CD14-positive monocyte (primary cell): ENCODE measurements around the gene BTBD1. TPM values are rescaled to one million over a fixed set of nuclear protein-coding genes. Genes with fewer than 3 reads are reported as not detected.

Source experiments
- DNase-seq, 3 donors: peaks; one replicate each; pipeline ENCODE4 v3.0.0-alpha.2; 2011 to 2022
- H2AFZ ChIP-seq: 2 replicates; pipeline ENCODE4 v1.6.0; 2012; ENCODE audit warnings: mild to moderate bottlenecking, low read depth, low read length, inconsistent platforms; ENCODE audit not compliant: insufficient read depth, poor library complexity, severe bottlenecking
- H3K27ac ChIP-seq, 2 donors: 1 replicate in 1 of 2; 2 replicates in 1 of 2; pipeline ENCODE4 v1.5.1; 2012 to 2013; ENCODE audit warnings: low read length in 2 of 2, control low read depth in 1 of 2, inconsistent platforms in 1 of 2, low read depth in 1 of 2, mild to moderate bottlenecking in 1 of 2
- H3K27me3 ChIP-seq, 2 donors: one replicate each; pipeline versions ENCODE4 v1.6.0 to v1.6.1; 2011 to 2013; ENCODE audit warnings: low read length in 2 of 2; ENCODE audit not compliant: control insufficient read depth in 2 of 2, insufficient read depth in 2 of 2
- H3K36me3 ChIP-seq, 2 donors: replicated peaks in 1 of 2; 1 replicate in 1 of 2; 2 replicates in 1 of 2; pipeline versions ENCODE4 v1.5.1 to v1.6.1; 2012 to 2013; ENCODE audit warnings: low read length in 2 of 2, control low read depth in 1 of 2, inconsistent platforms in 1 of 2, mild to moderate bottlenecking in 1 of 2; ENCODE audit not compliant: insufficient read depth in 2 of 2, control insufficient read depth in 1 of 2
- H3K4me1 ChIP-seq, 2 donors: 1 replicate in 1 of 2; 2 replicates in 1 of 2; pipeline versions ENCODE4 v1.5.1 to v1.6.1; 2012 to 2013; ENCODE audit warnings: low read length in 2 of 2, control low read depth in 1 of 2, inconsistent platforms in 1 of 2, mild to moderate bottlenecking in 1 of 2, moderate library complexity in 1 of 2; ENCODE audit not compliant: insufficient read depth in 2 of 2, control insufficient read depth in 1 of 2
- H3K4me2 ChIP-seq: replicated peaks from 2 replicates; pipeline ENCODE3; 2012; ENCODE audit warnings: low read length, moderate library complexity, mild to moderate bottlenecking; ENCODE audit not compliant: poor library complexity, severe bottlenecking; ENCODE audit errors: extremely low read depth
- H3K4me3 ChIP-seq, 3 experiments: fragments of 200-600 bp in 1 of 3; sonication (generic) in 1 of 3; replicated peaks in 1 of 3; 1 replicate in 2 of 3; 2 replicates in 1 of 3; pipeline ENCODE4 v1.5.1; 2011 to 2013; ENCODE audit warnings: low read length in 3 of 3, mild to moderate bottlenecking in 3 of 3, control low read depth in 2 of 3, low read depth in 2 of 3, inconsistent platforms in 1 of 3, moderate library complexity in 1 of 3
- H3K79me2 ChIP-seq: 2 replicates; pipeline ENCODE4 v1.6.0; 2012; ENCODE audit warnings: mild to moderate bottlenecking, control low read depth, inconsistent platforms, low read length, moderate library complexity; ENCODE audit not compliant: insufficient read depth
- H3K9ac ChIP-seq: 2 replicates; pipeline ENCODE4 v1.6.0; 2017; ENCODE audit warnings: low read length, mild to moderate bottlenecking; ENCODE audit not compliant: insufficient read depth, poor library complexity, severe bottlenecking
- H3K9me3 ChIP-seq, 2 donors: replicated peaks in 1 of 2; 1 replicate in 1 of 2; 2 replicates in 1 of 2; pipeline versions ENCODE4 v1.5.1 to v1.6.1; 2012 to 2013; ENCODE audit warnings: low read length in 2 of 2, control low read depth in 1 of 2; ENCODE audit not compliant: control insufficient read depth in 1 of 2, insufficient read depth in 1 of 2
- H4K20me1 ChIP-seq: 2 replicates; pipeline ENCODE4 v1.6.0; 2012; ENCODE audit warnings: mild to moderate bottlenecking, low read length, control low read depth, moderate library complexity; ENCODE audit not compliant: insufficient read depth
- H3K27ac Mint-ChIP-seq, 7 donors: one replicate each; pipeline ENCODE4 v1.8.0; 2020; ENCODE audit warnings: mild to moderate bottlenecking in 7 of 7, mixed read lengths in 7 of 7, moderate library complexity in 6 of 7, inconsistent platforms in 2 of 7
- H3K27me3 Mint-ChIP-seq, 3 donors: one replicate each; pipeline ENCODE4 v1.8.0; 2021 to 2022; ENCODE audit warnings: low read depth in 3 of 3, mild to moderate bottlenecking in 3 of 3, mixed read lengths in 3 of 3, moderate library complexity in 3 of 3, inconsistent platforms in 1 of 3
- H3K36me3 Mint-ChIP-seq, 2 donors: one replicate each; pipeline ENCODE4 v1.8.0; 2020; ENCODE audit warnings: mixed read lengths in 2 of 2, inconsistent platforms in 1 of 2, mild to moderate bottlenecking in 1 of 2
- H3K4me1 Mint-ChIP-seq: one replicate; pipeline ENCODE4 v1.8.0; 2020; ENCODE audit warnings: mild to moderate bottlenecking, mixed read lengths
- H3K4me3 Mint-ChIP-seq, 2 donors: one replicate each; pipeline ENCODE4 v1.8.0; 2020; ENCODE audit warnings: mild to moderate bottlenecking in 2 of 2, mixed read lengths in 2 of 2, moderate library complexity in 1 of 2
- H3K9me3 Mint-ChIP-seq, 7 donors: one replicate each; pipeline ENCODE4 v1.8.0; 2020 to 2022; ENCODE audit warnings: mixed read lengths in 7 of 7, mild to moderate bottlenecking in 6 of 7, moderate library complexity in 6 of 7, inconsistent platforms in 2 of 7
- WGBS: methylation state at CpG from one replicate; pipeline ENCODE4 v1.1.5; 2013; ENCODE audit warnings: missing lambda C conversion rate; ENCODE audit not compliant: insufficient coverage; 5-methylcytosine and 5-hydroxymethylcytosine counted together
- intact Hi-C, 2 donors: fragments of 100-400 bp; cut with micrococcal nuclease; formaldehyde crosslinking; loops; one replicate each; pipeline versions ENCODE4 v1.15.0 to v1.15.1; 2023
- polyA plus RNA-seq, 3 donors: library from polyadenylated mRNA; depleted of rRNA in 1 of 3; unstranded in 2 of 3; stranded (reverse) in 1 of 3; fragments of 300-500 nt in 2 of 3; fragments of >200 nt in 1 of 3; fragmentation: Illumina TruSeq in 2 of 3; gene quantifications; 1 replicate in 2 of 3; 2 replicates in 1 of 3; pipeline ENCODE4 v1.2.3, GENCODE V29; 2012 to 2021
- TF ChIP-seq, protein P1 (sequence below): fragments of 200-600 bp; IDR thresholded peaks from one replicate; pipeline ENCODE4 v1.8.0; 2022; ENCODE audit warnings: antibody characterized with exemption, mild to moderate bottlenecking

The BTBD1 gene
- polyA plus RNA-seq, 3 donors = 18.0 to 48.8 (median 37.2) TPM

DNA sequence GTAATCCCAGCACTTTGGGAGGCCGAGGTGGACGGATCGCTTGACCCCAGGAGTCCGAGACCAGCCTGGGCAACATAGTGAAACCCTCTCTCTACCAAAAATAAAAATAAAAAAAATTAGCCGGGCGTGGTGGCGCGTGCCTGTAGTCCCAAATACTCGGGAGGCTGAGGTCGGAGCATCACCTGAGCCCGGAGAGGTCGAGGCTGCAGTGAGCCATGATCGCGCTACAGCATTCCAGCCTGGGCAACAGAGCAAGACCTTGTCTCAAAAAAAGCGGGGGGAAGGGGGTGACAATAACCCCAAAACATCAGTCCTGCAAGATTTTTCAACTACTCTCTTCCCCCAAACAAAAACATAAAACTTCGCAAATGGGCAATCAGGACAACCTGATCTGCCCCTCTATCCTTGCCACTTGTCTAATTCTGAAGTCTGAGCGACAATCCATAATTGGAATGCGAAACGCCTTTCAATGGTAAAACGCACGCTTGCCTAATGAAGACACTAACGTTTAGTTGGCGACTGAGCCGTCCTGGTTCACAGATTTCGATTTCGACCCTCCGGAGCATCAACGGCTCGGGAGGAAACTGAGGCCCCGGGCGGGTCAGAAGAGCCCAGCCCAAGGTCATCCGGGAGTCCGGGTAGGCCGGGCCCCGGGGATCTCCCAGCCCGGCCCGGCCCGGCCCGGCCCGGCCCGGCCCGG is 868 bp downstream of the BTBD1 start:
- TF ChIP-seq, protein P1, sequence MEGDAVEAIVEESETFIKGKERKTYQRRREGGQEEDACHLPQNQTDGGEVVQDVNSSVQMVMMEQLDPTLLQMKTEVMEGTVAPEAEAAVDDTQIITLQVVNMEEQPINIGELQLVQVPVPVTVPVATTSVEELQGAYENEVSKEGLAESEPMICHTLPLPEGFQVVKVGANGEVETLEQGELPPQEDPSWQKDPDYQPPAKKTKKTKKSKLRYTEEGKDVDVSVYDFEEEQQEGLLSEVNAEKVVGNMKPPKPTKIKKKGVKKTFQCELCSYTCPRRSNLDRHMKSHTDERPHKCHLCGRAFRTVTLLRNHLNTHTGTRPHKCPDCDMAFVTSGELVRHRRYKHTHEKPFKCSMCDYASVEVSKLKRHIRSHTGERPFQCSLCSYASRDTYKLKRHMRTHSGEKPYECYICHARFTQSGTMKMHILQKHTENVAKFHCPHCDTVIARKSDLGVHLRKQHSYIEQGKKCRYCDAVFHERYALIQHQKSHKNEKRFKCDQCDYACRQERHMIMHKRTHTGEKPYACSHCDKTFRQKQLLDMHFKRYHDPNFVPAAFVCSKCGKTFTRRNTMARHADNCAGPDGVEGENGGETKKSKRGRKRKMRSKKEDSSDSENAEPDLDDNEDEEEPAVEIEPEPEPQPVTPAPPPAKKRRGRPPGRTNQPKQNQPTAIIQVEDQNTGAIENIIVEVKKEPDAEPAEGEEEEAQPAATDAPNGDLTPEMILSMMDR = no peak
- peak overlapping the region; percentile 89 for H2AFZ ChIP-seq
- H3K9ac ChIP-seq = peak overlapping the region; percentile 87
- peaks cover 38 to 48% of the 10 kb centered on the region in 2 donors for H3K4me1 ChIP-seq
- H3K27me3 Mint-ChIP-seq = no peaks in the 10 kb centered on the region
- H3K9me3 ChIP-seq = peaks cover 0 to 11% of the 10 kb centered on the region in 2 donors
- H3K27me3 ChIP-seq = no peaks in the 10 kb centered on the region
- intact Hi-C loops = loop anchor here in 1 of 2 donors (5.0 to 10.0 kb wide), 2 partner anchors 41 to 51 kb away; partner anchors contain the start of genes C15orf40 and TM6SF1
- H3K27ac Mint-ChIP-seq = peak overlapping the region; percentile 49 to 87 (median 85)
- WGBS = 5% methylated on average over 39 of the region's 42 CpGs
- peak overlapping the region; percentile 92 for H3K4me2 ChIP-seq
- peak overlapping the region; percentile 74 to 92 (median 92) for H3K4me3 ChIP-seq
- H3K9me3 Mint-ChIP-seq = peaks cover 6 to 12% (median 10%) of the 10 kb centered on the region in 7 donors
- H3K36me3 ChIP-seq = peaks cover 0 to 14% of the 10 kb centered on the region in 2 donors
- peak overlapping the region; percentile 87 to 90 for H3K4me3 Mint-ChIP-seq
- H3K4me1 Mint-ChIP-seq = peaks cover 3% of the 10 kb centered on the region
- H3K79me2 ChIP-seq = peaks cover 55% of the 10 kb centered on the region
- DNase-seq = no peak
- H3K36me3 Mint-ChIP-seq = no peaks in the 10 kb centered on the region
- H4K20me1 ChIP-seq = peaks cover 53% of the 10 kb centered on the region
- H3K27ac ChIP-seq = peak overlapping the region; percentile 30 to 84

- Histone ChIP-seq H3K9ac (peak overlapping the region; percentile 87), H3K27me3 (no peaks in the 10 kb centered on the region), H4K20me1 (peaks cover 60% of the 10 kb centered on the region), H3K9me3 (peaks cover 0 to 11% of the 10 kb centered on the region in 2 donors), H3K36me3 (peaks cover 0 to 17% of the 10 kb centered on the region in 2 donors), H3K4me3 (peak overlapping the region; percentile 74 to 92 (median 92)), H3K4me1 (peaks cover 38 to 48% of the 10 kb centered on the region in 2 donors), H3K79me2 (peaks cover 62% of the 10 kb centered on the region), H3K4me2 (peak overlapping the region; percentile 92), H3K27ac (no peak overlapping the region), H2AFZ (no peak overlapping the region)
- Mint-ChIP-seq H3K27ac (peak overlapping the region in 5 of 7 donors; percentile 5 to 87 (median 61)), H3K4me3 (peak overlapping the region; percentile 87 to 90), H3K36me3 (no peaks in the 10 kb centered on the region), H3K27me3 (no peaks in the 10 kb centered on the region), H3K9me3 (peaks cover 6 to 11% (median 9%) of the 10 kb centered on the region in 7 donors), H3K4me1 (peaks cover 3% of the 10 kb centered on the region)
- intact Hi-C loops = loop anchor here in 1 of 2 donors (5.0 to 10.0 kb wide), 2 partner anchors 42 to 51 kb away; partner anchors contain the start of genes C15orf40 and TM6SF1
- WGBS = no CpG with 5 or more reads among the region's 3 CpGs
- TF ChIP-seq, protein P1 = no peak
- DNase-seq = no peak
Observed at GRCh38 chr15:83065431-83065830, 1.6 kb downstream of the BTBD1 start.
